ENCODE data around the gene C2orf80.

C2orf80 gene

DNA sequence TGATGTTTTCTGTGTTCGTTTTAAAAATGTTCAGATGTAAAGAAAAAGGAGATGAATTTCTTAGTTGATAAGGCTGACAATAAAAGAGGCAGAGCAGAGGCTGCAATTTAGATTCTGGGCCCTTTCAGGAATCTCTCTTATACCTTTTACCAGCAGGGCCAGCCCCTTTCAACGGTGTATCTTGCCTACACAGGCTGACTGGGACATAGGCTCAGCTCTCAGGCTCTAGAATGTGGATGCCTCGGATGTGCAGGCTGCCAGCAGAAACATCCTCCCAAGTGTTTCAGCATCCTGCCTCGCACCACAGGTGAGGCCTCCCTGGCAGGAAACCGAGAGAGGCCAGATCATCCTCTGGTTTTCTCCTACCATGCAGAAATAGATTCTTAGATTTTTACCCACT lies 3.4 kb downstream of the C2orf80 start:
- intact Hi-C loops (cut with DNase I; ENCODE audit: low total_unique reads): no loop called here
- H3K27me3 ChIP-seq: peaks cover 0 to 3% of the 10 kb centered on the region in 2 donors

DNA sequence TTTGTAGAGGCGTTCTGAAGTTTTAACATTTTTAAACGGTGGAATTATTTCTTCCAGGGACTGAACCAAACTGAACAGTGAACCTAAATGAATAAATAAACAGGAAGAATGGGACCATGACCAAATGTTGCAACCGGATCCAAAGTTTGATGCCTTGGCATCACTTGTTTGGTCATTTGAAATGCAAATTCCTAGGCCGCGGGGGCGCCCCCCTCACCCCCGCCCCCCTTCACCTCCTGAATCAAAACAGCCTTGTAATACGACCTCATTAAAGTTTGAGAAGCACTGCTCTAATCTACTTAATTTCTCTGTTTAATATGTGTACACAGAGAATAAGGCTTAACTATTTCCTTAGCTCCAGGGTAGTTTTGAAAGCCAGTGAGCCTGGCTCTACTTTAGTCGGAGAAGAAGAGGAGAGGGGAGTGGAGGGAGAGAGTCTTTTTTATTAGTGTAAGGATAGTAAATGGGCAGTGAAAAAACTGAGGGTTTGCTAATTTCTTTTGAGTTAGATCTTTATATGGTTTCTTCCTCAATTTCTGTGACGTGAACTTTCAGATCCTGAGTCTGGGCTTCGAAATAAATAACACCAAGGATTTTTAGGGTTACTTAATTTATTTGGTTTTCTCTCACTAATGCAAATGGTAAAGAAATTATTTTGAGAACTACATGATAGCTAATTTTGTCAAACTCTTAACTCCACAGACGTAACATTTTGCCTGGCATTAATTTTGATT lies 5.7 kb downstream of the C2orf80 start:
- no peak for DNase-seq
- Histone ChIP-seq H3K4me3 (no peak overlapping the region), H3K4me1 (no peaks in the 10 kb centered on the region), H3K36me3 (no peaks in the 10 kb centered on the region), H3K9me3 (no peaks in the 10 kb centered on the region), H3K27me3 (no peaks in the 10 kb centered on the region), H3K27ac (no peak overlapping the region)
- intact Hi-C loops (cut with DNase I; ENCODE audit: low total_unique reads): no loop called here
- TF ChIP-seq, protein P1, sequence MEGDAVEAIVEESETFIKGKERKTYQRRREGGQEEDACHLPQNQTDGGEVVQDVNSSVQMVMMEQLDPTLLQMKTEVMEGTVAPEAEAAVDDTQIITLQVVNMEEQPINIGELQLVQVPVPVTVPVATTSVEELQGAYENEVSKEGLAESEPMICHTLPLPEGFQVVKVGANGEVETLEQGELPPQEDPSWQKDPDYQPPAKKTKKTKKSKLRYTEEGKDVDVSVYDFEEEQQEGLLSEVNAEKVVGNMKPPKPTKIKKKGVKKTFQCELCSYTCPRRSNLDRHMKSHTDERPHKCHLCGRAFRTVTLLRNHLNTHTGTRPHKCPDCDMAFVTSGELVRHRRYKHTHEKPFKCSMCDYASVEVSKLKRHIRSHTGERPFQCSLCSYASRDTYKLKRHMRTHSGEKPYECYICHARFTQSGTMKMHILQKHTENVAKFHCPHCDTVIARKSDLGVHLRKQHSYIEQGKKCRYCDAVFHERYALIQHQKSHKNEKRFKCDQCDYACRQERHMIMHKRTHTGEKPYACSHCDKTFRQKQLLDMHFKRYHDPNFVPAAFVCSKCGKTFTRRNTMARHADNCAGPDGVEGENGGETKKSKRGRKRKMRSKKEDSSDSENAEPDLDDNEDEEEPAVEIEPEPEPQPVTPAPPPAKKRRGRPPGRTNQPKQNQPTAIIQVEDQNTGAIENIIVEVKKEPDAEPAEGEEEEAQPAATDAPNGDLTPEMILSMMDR (IDR thresholded peaks at IDR 0.05): no peak

More for the DNA sequence above, 3.4 kb downstream of the C2orf80 start:
- Histone ChIP-seq H3K36me3 (no peaks in the 10 kb centered on the region), H3K4me3 (no peak overlapping the region), H3K9me3 (no peaks in the 10 kb centered on the region), H3K27ac (no peak overlapping the region), H3K4me1 (no peaks in the 10 kb centered on the region)
- TF ChIP-seq, protein P1 (IDR thresholded peaks at IDR 0.05): no peak
- no peak for DNase-seq

DNA sequence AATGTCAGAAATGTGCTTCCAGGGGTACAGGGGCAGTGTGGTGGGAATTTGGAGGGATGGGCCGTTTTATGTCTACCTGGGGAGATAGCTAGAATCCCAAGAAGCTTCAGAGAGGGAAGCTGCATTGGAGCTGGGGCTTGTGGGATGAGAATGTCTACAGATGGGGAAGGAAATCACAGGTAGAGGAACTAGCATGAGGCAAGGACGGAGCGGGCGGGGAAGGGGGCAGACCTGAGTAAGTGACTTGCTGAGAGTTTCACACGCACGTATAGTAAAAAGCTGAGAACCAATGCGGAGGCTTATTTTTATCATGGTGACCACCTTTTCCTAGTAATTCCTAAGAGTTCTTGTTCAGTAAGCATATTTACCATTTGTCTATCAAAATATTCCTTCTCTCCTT lies 6.3 kb downstream of the C2orf80 start:
- no peak for DNase-seq
- H3K36me3 ChIP-seq: no peaks in the 10 kb centered on the region
- intact Hi-C loops (cut with DNase I; ENCODE audit: low total_unique reads): no loop called here
- no peak overlapping the region for H3K4me3 ChIP-seq
- no peak overlapping the region for H3K27ac ChIP-seq
- no peaks in the 10 kb centered on the region for H3K9me3 ChIP-seq
- H3K27me3 ChIP-seq: no peaks in the 10 kb centered on the region
- TF ChIP-seq, protein P1 (IDR thresholded peaks at IDR 0.05): no peak
- H3K4me1 ChIP-seq: no peaks in the 10 kb centered on the region

DNA sequence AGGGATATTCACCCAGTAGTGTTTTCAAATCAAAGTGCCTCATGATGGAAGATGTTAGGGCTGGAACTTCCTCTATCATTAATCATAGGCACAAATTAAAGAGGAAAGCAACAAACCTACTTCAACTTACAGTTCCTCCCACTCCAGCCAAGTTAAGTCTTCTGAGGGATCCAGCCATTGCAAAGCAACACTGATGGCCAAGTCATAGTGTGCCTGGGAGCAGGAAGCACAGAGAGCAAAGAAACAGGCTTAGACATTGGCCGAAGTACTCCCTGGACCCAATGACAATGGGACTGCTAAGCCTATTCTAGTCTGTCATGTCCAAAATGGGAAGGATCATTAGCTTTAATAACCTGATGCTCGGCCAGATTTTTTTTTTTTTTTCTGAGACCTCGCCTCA lies 7.0 kb downstream of the C2orf80 start:
- no peak overlapping the region for H3K27ac ChIP-seq
- intact Hi-C loops (cut with DNase I; ENCODE audit: low total_unique reads): no loop called here

DNA sequence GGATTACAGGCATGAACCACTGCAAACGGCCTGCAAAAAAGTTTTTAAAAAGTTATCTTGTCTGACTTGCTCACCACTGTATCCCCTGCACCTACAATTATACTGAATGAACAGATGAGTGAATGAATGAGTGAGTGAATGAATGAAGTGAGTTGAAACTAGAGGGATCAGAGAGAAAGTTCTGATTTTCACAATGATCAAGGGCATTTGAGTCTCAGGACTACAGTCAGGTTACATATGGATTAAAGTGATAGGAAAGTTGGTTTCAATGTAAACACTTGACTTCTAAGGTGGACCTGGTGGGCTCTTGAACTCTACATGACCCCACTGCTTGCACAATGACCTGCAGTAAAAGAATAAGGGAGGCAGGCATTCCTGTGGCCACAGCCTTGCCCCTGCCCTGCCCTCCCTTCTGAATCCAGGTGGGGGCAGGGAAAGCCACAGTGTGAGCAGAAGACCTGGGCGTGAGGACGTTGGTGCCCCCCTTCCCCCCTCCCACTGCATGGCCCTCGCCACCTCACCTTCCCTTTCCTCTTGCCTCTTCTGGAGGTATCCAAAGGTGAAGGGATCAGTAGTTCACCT lies 10.7 kb downstream of the C2orf80 start:
- H3K4me3 ChIP-seq: no peak overlapping the region
- DNase-seq: no peak
- intact Hi-C loops (cut with DNase I; ENCODE audit: low total_unique reads): loop anchor here (10.0 kb wide), 1 partner anchor 76 kb away; the partner anchor contains the start of gene IDH1

More for the DNA sequence above, 7.0 kb downstream of the C2orf80 start:
- H3K36me3 ChIP-seq: no peaks in the 10 kb centered on the region
- no peaks in the 10 kb centered on the region for H3K4me1 ChIP-seq
- no peak overlapping the region for H3K4me3 ChIP-seq
- H3K27me3 ChIP-seq: no peaks in the 10 kb centered on the region
- TF ChIP-seq, protein P1 (IDR thresholded peaks at IDR 0.05): no peak
- no peaks in the 10 kb centered on the region for H3K9me3 ChIP-seq
- no peak for DNase-seq

More for the DNA sequence above, 10.7 kb downstream of the C2orf80 start:
- Histone ChIP-seq H3K36me3 (no peaks in the 10 kb centered on the region), H3K9me3 (no peaks in the 10 kb centered on the region), H3K4me1 (no peaks in the 10 kb centered on the region), H3K27me3 (no peaks in the 10 kb centered on the region), H3K27ac (no peak overlapping the region)
- TF ChIP-seq, protein P1 (IDR thresholded peaks at IDR 0.05): no peak

Data from tibial artery (tissue), 4 donors.